PC-9 (cell line): Measurements from ENCODE around the gene L3MBTL1. TPM values are rescaled to one million over a fixed set of nuclear protein-coding genes. Genes with fewer than 3 reads are reported as not detected.

Experiments
- BruUV-seq: library from RNA; stranded (reverse); fragments of 400-500 nt; replicated peaks from 2 replicates; lab custom pipeline; 2021; lab: Mats Ljungman, UMichigan
- CTCF ChIA-PET: fragments of 300-600 bp; sonication (Branson Sonifier 250); formaldehyde crosslinking; loops from one replicate; lab custom pipeline; 2022; ENCODE audit warnings: antibody characterized with exemption; lab: Charles Lee
- POLR2A ChIA-PET: fragments of 300-600 bp; sonication (Branson Sonifier 250); formaldehyde crosslinking; loops from one replicate; lab custom pipeline; 2022; ENCODE audit warnings: antibody characterized with exemption; ENCODE audit not compliant: unreplicated experiment; lab: Charles Lee
- DNase-seq, 2 experiments: peaks; one replicate each; pipeline versions ENCODE4 v3.0.0 to v3.0.0-alpha.2; 2015 to 2022; ENCODE audit warnings: mixed read lengths in 1 of 2
- H2AFZ ChIP-seq: fragments of 200-600 bp; sonication (generic); 2 replicates; pipeline ENCODE4 v1.8.1; 2017; ENCODE audit warnings: antibody characterized with exemption
- H3F3A ChIP-seq: fragments of 200-600 bp; sonication (generic); 2 replicates; pipeline ENCODE4 v1.8.1; 2017; ENCODE audit warnings: antibody characterized with exemption, mild to moderate bottlenecking, low read depth; ENCODE audit not compliant: insufficient read depth
- H3K27ac ChIP-seq: fragments of 200-600 bp; sonication (generic); 2 replicates; pipeline ENCODE4 v1.6.1; 2016; ENCODE audit warnings: mixed run types
- H3K27me3 ChIP-seq: fragments of 200-600 bp; sonication (generic); 2 replicates; pipeline ENCODE4 v1.6.1; 2016; ENCODE audit warnings: low read depth, mixed run types; ENCODE audit not compliant: insufficient read depth
- H3K36me3 ChIP-seq: fragments of 200-600 bp; sonication (generic); 2 replicates; pipeline ENCODE4 v1.6.1; 2016; ENCODE audit warnings: low read depth, mixed run types
- H3K4me1 ChIP-seq: fragments of 200-600 bp; sonication (generic); replicated peaks from 2 replicates; pipeline ENCODE4 v1.6.1; 2016; ENCODE audit warnings: mixed run types; ENCODE audit not compliant: insufficient read depth
- H3K4me2 ChIP-seq: fragments of 200-600 bp; sonication (generic); 2 replicates; pipeline ENCODE4 v1.6.1; 2017; ENCODE audit warnings: mixed run types
- H3K4me3 ChIP-seq: fragments of 200-600 bp; sonication (generic); 2 replicates; pipeline ENCODE4 v1.6.1; 2016; ENCODE audit warnings: mixed run types
- H3K79me2 ChIP-seq: fragments of 200-600 bp; sonication (generic); 2 replicates; pipeline ENCODE4 v1.6.1; 2017; ENCODE audit warnings: low read depth, mixed run types
- H3K9me2 ChIP-seq: fragments of 200-600 bp; sonication (generic); 2 replicates; pipeline ENCODE4 v1.8.1; 2017; ENCODE audit warnings: mild to moderate bottlenecking; ENCODE audit not compliant: insufficient read depth
- H3K9me3 ChIP-seq: fragments of 200-600 bp; sonication (generic); 2 replicates; pipeline ENCODE4 v1.8.1; 2016; ENCODE audit warnings: low read depth; ENCODE audit not compliant: insufficient read depth
- H4K20me1 ChIP-seq: fragments of 200-600 bp; sonication (generic); 2 replicates; pipeline ENCODE4 v1.8.1; 2017; ENCODE audit not compliant: insufficient read depth
- EZH2 ChIP-seq: fragments of 200-600 bp; sonication (generic); IDR thresholded peaks from 2 replicates; pipeline ENCODE4 v1.8.0; 2017; ENCODE audit warnings: antibody characterized with exemption, low read depth
- intact Hi-C: fragments of 100-400 bp; cut with micrococcal nuclease; formaldehyde crosslinking; loops from one replicate; pipeline ENCODE4 v1.10.0; 2022; ENCODE audit not compliant: unreplicated experiment
- total RNA-seq: library from RNA; stranded (reverse); gene quantifications from 2 replicates; pipeline ENCODE4 v1.2.3, GENCODE V29; 2021
- TF ChIP-seq, protein P1 (sequence below): fragments of 200-600 bp; sonication (generic); conservative IDR thresholded peaks from 2 replicates; pipeline ENCODE4 v1.6.1; 2017; ENCODE audit warnings: mixed run types, antibody characterized with exemption, mild to moderate bottlenecking, moderate library complexity

L3MBTL1 gene
- total RNA-seq, 1 experiment from 2014 or later = 34.9 TPM

DNA sequence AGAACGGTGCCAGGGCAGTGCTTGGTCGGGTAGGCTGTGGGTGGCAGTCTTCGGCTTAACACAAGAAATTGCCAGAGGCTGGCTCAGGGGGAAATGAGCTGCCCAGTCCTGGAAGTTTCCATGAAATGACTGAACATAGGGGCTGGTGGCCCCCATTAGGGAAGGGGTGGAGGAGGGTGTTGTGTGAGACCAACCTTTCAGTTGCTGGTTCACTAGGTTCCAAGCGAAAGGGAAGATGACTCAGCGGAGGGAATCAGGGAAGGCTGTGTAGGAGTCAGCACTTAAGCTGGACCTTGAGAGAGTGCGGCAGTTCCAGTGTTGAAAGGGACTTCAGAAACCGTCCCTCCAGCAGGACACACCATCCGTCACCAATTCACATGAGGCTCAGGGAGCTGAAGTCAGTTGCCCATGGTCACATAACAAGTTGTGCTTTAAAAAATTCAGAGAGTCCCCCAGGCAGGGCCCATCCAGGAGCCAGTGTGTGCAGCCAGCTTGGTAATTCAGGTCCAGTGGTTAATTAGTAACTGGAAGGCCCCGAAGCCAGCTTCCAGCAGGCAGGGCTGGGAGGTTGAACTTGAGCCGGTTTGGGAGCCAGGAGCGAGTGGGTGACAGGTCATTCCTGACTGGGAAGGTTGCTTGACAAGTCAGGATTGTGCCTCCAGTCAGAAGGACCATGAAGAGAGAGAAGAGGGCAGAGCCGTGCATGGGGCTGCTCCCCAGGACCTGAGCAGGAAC lies 51.1 kb downstream of the L3MBTL1 start, which contains the start of gene SGK2:
SGK2 (plus strand) TSS at position 616 of the 735 bp plus-strand sequence. CDS start 7,469 bp downstream, outside the sequence.
- no peaks in the 10 kb centered on the region for H3K79me2 ChIP-seq
- no peaks in the 10 kb centered on the region for H3K9me3 ChIP-seq
- no peak for TF ChIP-seq EZH2
- TF ChIP-seq, protein P1, sequence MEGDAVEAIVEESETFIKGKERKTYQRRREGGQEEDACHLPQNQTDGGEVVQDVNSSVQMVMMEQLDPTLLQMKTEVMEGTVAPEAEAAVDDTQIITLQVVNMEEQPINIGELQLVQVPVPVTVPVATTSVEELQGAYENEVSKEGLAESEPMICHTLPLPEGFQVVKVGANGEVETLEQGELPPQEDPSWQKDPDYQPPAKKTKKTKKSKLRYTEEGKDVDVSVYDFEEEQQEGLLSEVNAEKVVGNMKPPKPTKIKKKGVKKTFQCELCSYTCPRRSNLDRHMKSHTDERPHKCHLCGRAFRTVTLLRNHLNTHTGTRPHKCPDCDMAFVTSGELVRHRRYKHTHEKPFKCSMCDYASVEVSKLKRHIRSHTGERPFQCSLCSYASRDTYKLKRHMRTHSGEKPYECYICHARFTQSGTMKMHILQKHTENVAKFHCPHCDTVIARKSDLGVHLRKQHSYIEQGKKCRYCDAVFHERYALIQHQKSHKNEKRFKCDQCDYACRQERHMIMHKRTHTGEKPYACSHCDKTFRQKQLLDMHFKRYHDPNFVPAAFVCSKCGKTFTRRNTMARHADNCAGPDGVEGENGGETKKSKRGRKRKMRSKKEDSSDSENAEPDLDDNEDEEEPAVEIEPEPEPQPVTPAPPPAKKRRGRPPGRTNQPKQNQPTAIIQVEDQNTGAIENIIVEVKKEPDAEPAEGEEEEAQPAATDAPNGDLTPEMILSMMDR = no peak
- no peaks in the 10 kb centered on the region for H3K36me3 ChIP-seq
- DNase-seq = peak; percentile 41 to 53
- H3F3A ChIP-seq = peaks cover 15% of the 10 kb centered on the region; the same call in 1 of the 2 replicates
- H3K4me3 ChIP-seq = no peak within 1 kb of the TSS
- ChIA-PET POLR2A (interaction anchor here (0.5 kb wide), 1 partner anchor 608 kb away, joined by 4 read pairs; no protein-coding TSS in a partner anchor), CTCF (interaction anchor here (1.1 kb wide), 1 partner anchor 32 kb away, joined by 3 read pairs; the partner anchor contains the start of gene IFT52)
- H3K9me2 ChIP-seq = no peaks in the 10 kb centered on the region
- intact Hi-C loops = no loop called here
- no TSS peak for BruUV-seq
- peaks cover 20% of the 10 kb centered on the region for H3K4me1 ChIP-seq
- H2AFZ ChIP-seq = peak within 1 kb of the TSS; percentile 42
- no peaks in the 10 kb centered on the region for H4K20me1 ChIP-seq
- H3K27me3 ChIP-seq = no peaks in the 10 kb centered on the region
- peak within 1 kb of the TSS; percentile 53 for H3K4me2 ChIP-seq
- H3K27ac ChIP-seq = peak within 1 kb of the TSS; percentile 52

DNA sequence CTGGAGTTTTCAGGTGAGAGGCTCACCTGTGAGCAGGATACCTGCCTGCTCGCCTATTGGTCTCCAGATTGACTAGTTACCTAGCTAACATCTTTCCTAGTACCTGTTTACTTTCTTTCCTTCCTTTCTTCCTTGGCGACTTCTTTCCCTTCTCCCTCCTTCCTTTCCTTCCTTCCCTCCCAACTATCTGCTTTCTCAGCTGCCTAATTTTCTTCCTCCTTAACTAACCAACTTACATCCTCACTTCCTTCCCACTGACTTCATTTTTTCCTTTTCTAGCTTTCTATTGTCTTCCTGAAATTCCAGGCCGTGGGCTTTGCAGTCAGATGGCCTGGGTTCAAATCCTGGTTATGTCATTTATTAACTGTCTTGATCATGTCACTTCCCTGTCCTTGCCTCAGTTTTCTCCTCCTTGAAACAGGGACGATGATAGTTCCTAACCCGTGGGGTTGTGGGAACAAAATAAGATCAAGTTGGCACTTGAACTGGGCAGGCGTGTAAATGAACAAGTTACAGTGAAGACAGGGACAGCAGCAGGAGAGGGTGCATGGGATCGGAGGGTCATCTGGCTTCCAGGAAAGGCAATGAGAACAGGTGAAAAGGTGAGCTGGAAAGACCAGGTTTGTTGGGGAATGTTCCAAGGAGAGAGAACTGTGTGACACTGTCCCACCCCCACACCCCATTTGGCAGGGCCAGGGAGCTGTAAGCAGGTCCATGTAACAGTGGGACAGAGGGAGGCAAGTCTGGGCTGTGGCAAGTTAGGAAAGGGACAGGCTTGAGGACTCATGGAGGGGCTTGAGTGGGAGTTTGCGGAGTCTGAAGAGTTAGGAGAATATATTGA lies 51.9 kb downstream of the L3MBTL1 start:
- H3F3A ChIP-seq = peaks cover 15% of the 10 kb centered on the region; the same call in 1 of the 2 replicates
- H3K27ac ChIP-seq = peak overlapping the region; percentile 52
- no peak overlapping the region for H3K4me3 ChIP-seq
- no peaks in the 10 kb centered on the region for H3K9me3 ChIP-seq
- H3K27me3 ChIP-seq = no peaks in the 10 kb centered on the region
- intact Hi-C loops = no loop called here
- ChIA-PET POLR2A (no interaction called here), CTCF (interaction anchor here (1.1 kb wide), 1 partner anchor 31 kb away, joined by 3 read pairs; the partner anchor contains the start of gene IFT52)
- no peak for DNase-seq
- no peak for TF ChIP-seq EZH2
- TF ChIP-seq, protein P1 = no peak
- peak overlapping the region; percentile 53 for H3K4me2 ChIP-seq
- H3K4me1 ChIP-seq = peaks cover 20% of the 10 kb centered on the region
- H3K79me2 ChIP-seq = no peaks in the 10 kb centered on the region
- H3K36me3 ChIP-seq = no peaks in the 10 kb centered on the region
- H4K20me1 ChIP-seq = no peaks in the 10 kb centered on the region
- H2AFZ ChIP-seq = peak overlapping the region; percentile 42
- no TSS peak for BruUV-seq
- H3K9me2 ChIP-seq = no peaks in the 10 kb centered on the region

DNA sequence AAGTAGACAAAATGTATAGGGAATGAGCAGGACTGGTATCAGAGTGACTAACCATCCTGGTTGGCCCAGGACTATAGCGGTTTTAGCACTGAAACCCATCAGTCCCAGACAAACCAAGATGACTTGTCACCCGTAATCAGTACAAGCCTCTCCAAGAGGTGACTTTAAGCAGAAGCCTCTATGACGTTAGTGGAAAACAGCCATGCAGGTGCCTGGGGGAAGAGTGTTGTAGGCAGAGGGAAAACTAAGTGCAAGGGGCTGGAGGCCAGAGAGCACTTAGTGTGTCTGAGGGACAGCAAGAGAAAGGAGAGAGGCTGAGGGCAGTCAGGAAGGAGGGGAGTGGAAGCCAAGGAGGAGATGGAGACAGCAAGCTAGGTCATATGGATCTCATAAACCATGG lies 53.5 kb downstream of the L3MBTL1 start:
- BruUV-seq = no TSS peak
- Histone ChIP-seq H3K79me2 (no peaks in the 10 kb centered on the region), H3K9me3 (no peaks in the 10 kb centered on the region), H4K20me1 (no peaks in the 10 kb centered on the region), H3F3A (peaks cover 15% of the 10 kb centered on the region; the same call in 1 of the 2 replicates), H2AFZ (no peak overlapping the region), H3K9me2 (no peaks in the 10 kb centered on the region), H3K27ac (no peak overlapping the region), H3K36me3 (no peaks in the 10 kb centered on the region), H3K4me1 (peaks cover 20% of the 10 kb centered on the region), H3K4me2 (no peak overlapping the region), H3K4me3 (no peak overlapping the region), H3K27me3 (no peaks in the 10 kb centered on the region)
- intact Hi-C loops = no loop called here
- no peak for DNase-seq
- TF ChIP-seq, protein P1 = no peak
- TF ChIP-seq EZH2 = no peak
- ChIA-PET CTCF (no interaction called here), POLR2A (interaction anchor here (0.6 to 0.7 kb wide), 2 partner anchors 594 to 1000 kb away, joined by 3 to 24 read pairs; no protein-coding TSS in a partner anchor)
